Thoracic aorta (tissue), 2 donors: Measurements from ENCODE around the gene TEX261. TPM values are rescaled to one million over a fixed set of nuclear protein-coding genes. Genes with fewer than 3 reads are reported as not detected.
A peak's percentile ranks its signal among the peaks of the same experiment; 100 is the strongest.

ENCODE experiments used
- ATAC-seq: fragments of 150-250 bp; one replicate; pipeline ENCODE4 v1.8.0; 2017; ENCODE audit warnings: low read depth; ENCODE audit not compliant: insufficient number of reproducible peaks, low FRiP score
- DNase-seq: peaks from one replicate; pipeline ENCODE4 v3.0.0-alpha.2; 2020; ENCODE audit warnings: low spot score
- H3K27ac ChIP-seq, 2 donors: fragments of 200-600 bp; sonication (generic); 1 replicate in 1 of 2; 2 replicates in 1 of 2; pipeline ENCODE4 v1.5.1; 2016; ENCODE audit warnings: mild to moderate bottlenecking in 2 of 2, moderate library complexity in 2 of 2
- H3K27me3 ChIP-seq: fragments of 200-600 bp; sonication (generic); replicated peaks from 2 replicates; pipeline ENCODE4 v1.6.0; 2016; ENCODE audit warnings: mild to moderate bottlenecking; ENCODE audit not compliant: insufficient read depth
- H3K36me3 ChIP-seq: fragments of 200-600 bp; sonication (generic); one replicate; pipeline ENCODE4 v1.5.1; 2016
- H3K4me1 ChIP-seq, 2 donors: fragments of 200-600 bp; sonication (generic); 1 replicate in 1 of 2; 2 replicates in 1 of 2; pipeline versions ENCODE4 v1.5.1 to v1.6.0; 2016; ENCODE audit warnings: low read depth in 2 of 2, mild to moderate bottlenecking in 1 of 2; ENCODE audit not compliant: control insufficient read depth in 1 of 2
- H3K4me3 ChIP-seq: fragments of 200-600 bp; sonication (generic); 2 replicates; pipeline ENCODE4 v1.5.1; 2016; ENCODE audit warnings: mild to moderate bottlenecking
- H3K9me3 ChIP-seq: fragments of 200-600 bp; sonication (generic); 2 replicates; pipeline ENCODE4 v1.5.1; 2016
- CTCF ChIP-seq: fragments of 200-600 bp; sonication (generic); IDR thresholded peaks from one replicate; pipeline ENCODE4 v1.5.1; 2019; ENCODE audit warnings: antibody characterized with exemption
- total RNA-seq, 2 donors: library from RNA; depleted of rRNA; stranded (reverse); fragments of >200 nt; gene quantifications; one replicate each; pipeline versions ENCODE4 v1.1.0 to v1.2.3, GENCODE V29; 2016

TEX261 gene
- total RNA-seq, 2 donors from 2014 or later = 35.9 to 45.1 TPM

GRCh38 chr2:70994009-70994698 lies 519 bp downstream of the TEX261 start:
- no peak for ATAC-seq
- Histone ChIP-seq H3K27me3 (no peaks in the 10 kb centered on the region), H3K4me3 (peak overlapping the region; percentile 94), H3K9me3 (no peaks in the 10 kb centered on the region), H3K4me1 (peaks cover 13 to 35% of the 10 kb centered on the region in 2 donors), H3K27ac (peak overlapping the region; percentile 75 to 80), H3K36me3 (peaks cover 16% of the 10 kb centered on the region)
- no peak for DNase-seq
- TF ChIP-seq CTCF = no peak

- Histone ChIP-seq H3K36me3 (peaks cover 25% of the 10 kb centered on the region), H3K9me3 (no peaks in the 10 kb centered on the region), H3K4me1 (peaks cover 13 to 37% of the 10 kb centered on the region in 2 donors), H3K4me3 (peak overlapping the region; percentile 94), H3K27me3 (no peaks in the 10 kb centered on the region), H3K27ac (peak overlapping the region; percentile 75 to 80)
- ATAC-seq (no peak), DNase-seq (no peak)
- TF ChIP-seq CTCF = no peak
Observed at GRCh38 chr2:70992945-70993853, 1.5 kb downstream of the TEX261 start.

DNA sequence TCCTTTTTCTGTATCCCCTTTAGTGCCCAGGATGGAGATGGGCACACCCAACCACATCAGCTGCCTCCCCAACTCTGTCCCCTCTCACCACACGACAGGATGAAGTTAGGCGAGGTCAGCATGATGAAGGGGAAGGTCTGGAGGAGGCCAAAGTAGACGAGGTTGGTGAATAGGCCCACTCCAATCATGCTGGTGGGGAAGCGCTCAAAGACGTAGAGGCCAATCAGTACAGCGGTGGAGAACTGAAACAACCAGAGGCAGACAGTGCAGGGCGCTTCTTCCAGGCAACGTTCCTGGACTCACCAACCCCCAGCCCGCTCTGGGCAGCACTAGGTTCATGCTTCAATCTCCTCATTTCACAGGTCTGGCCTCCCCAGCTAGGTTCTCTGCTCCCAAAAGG lies 2.9 kb downstream of the TEX261 start:
- H3K4me3 ChIP-seq = no peak overlapping the region
- no peaks in the 10 kb centered on the region for H3K9me3 ChIP-seq
- no peaks in the 10 kb centered on the region for H3K27me3 ChIP-seq
- peaks cover 13 to 46% of the 10 kb centered on the region in 2 donors for H3K4me1 ChIP-seq
- H3K27ac ChIP-seq = no peak overlapping the region
- ATAC-seq = no peak
- TF ChIP-seq CTCF = no peak
- DNase-seq = no peak
- H3K36me3 ChIP-seq = peaks cover 32% of the 10 kb centered on the region

DNA sequence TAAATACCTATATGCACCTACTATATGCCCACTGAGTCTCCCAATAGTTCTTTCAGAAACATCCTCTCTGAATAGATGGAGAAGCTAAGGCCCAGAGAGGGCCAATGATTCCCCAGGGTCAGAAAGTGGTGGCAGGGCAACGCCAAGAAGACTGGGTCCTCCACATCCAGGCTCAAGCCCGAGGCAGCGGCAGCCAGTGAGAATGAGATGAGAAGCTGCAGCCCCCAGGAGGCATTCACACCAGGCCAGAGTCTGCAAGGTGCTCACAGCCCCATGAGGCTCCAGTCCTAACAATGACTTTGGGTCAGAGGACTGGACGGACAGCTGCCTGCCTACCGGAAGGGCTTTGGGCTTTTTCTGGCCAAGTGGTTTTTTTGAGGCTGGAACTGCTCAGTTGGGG lies 3.5 kb downstream of the TEX261 start:
- Histone ChIP-seq H3K4me1 (peaks cover 13 to 46% of the 10 kb centered on the region in 2 donors), H3K27ac (no peak overlapping the region), H3K4me3 (no peak overlapping the region), H3K9me3 (no peaks in the 10 kb centered on the region), H3K27me3 (no peaks in the 10 kb centered on the region), H3K36me3 (peaks cover 36% of the 10 kb centered on the region)
- ATAC-seq (no peak), DNase-seq (no peak)
- TF ChIP-seq CTCF = no peak

GRCh38 chr2:70990216-70990615 lies 4.5 kb downstream of the TEX261 start:
- Histone ChIP-seq H3K4me1 (peaks cover 13 to 38% of the 10 kb centered on the region in 2 donors), H3K9me3 (no peaks in the 10 kb centered on the region), H3K36me3 (peaks cover 36% of the 10 kb centered on the region), H3K27ac (no peak overlapping the region), H3K4me3 (no peak overlapping the region), H3K27me3 (no peaks in the 10 kb centered on the region)
- no peak for TF ChIP-seq CTCF
- DNase-seq (no peak), ATAC-seq (no peak)
